Natural killer cell (primary cell): Measurements from ENCODE around the gene NLRP10. TPM values are rescaled to one million over a fixed set of nuclear protein-coding genes. Genes with fewer than 3 reads are reported as not detected.
"Not testable (repeated sequence)": the region's sequence is repeated elsewhere in the genome, so short reads cannot be mapped to it uniquely, and the experiment has no call there.

ENCODE experiments used
- ATAC-seq, 3 donors: fragments of 150-1000 bp in 2 of 3; fragments of 200-7000 bp in 1 of 3; cut with Tn5 transposase; 1 replicate in 1 of 3; 2 replicates in 2 of 3; pipeline ENCODE4 v1.10.0; 2021; ENCODE audit warnings: mild to moderate bottlenecking in 2 of 3, moderate library complexity in 2 of 3
- DNase-seq, 2 donors: peaks; one replicate each; pipeline versions ENCODE4 v3.0.0 to v3.0.0-alpha.2; 2013 to 2021; ENCODE audit warnings: mixed read lengths in 1 of 2
- H3K27ac ChIP-seq: one replicate; pipeline ENCODE4 v1.5.1; 2013; ENCODE audit warnings: mild to moderate bottlenecking, low read length
- H3K27me3 ChIP-seq: one replicate; pipeline ENCODE4 v1.6.1; 2013; ENCODE audit warnings: low read length; ENCODE audit not compliant: control insufficient read depth, insufficient read depth
- H3K36me3 ChIP-seq: one replicate; pipeline ENCODE4 v1.6.1; 2013; ENCODE audit warnings: low read length; ENCODE audit not compliant: control insufficient read depth, insufficient read depth
- H3K4me1 ChIP-seq: one replicate; pipeline ENCODE4 v1.6.1; 2013; ENCODE audit warnings: low read length; ENCODE audit not compliant: control insufficient read depth, insufficient read depth
- H3K4me3 ChIP-seq: one replicate; pipeline ENCODE4 v1.5.1; 2013; ENCODE audit warnings: low read length
- H3K9me3 ChIP-seq: one replicate; pipeline ENCODE4 v1.6.1; 2013; ENCODE audit warnings: low read length; ENCODE audit not compliant: control insufficient read depth, insufficient read depth
- H3K27ac Mint-ChIP-seq, 2 donors: one replicate each; pipeline ENCODE4 v1.8.0; 2022; ENCODE audit warnings: mild to moderate bottlenecking in 2 of 2, mixed read lengths in 2 of 2, moderate library complexity in 1 of 2
- H3K27me3 Mint-ChIP-seq, 2 donors: one replicate each; pipeline ENCODE4 v1.8.0; 2022; ENCODE audit warnings: low read depth in 2 of 2, mixed read lengths in 2 of 2
- H3K36me3 Mint-ChIP-seq: one replicate; pipeline ENCODE4 v1.8.0; 2022; ENCODE audit warnings: mixed read lengths
- H3K4me1 Mint-ChIP-seq, 2 donors: one replicate each; pipeline ENCODE4 v1.8.0; 2022; ENCODE audit warnings: mixed read lengths in 2 of 2
- H3K4me3 Mint-ChIP-seq: one replicate; pipeline ENCODE4 v1.8.0; 2022; ENCODE audit warnings: mild to moderate bottlenecking, moderate library complexity, mixed read lengths
- H3K9me3 Mint-ChIP-seq, 2 donors: one replicate each; pipeline ENCODE4 v1.8.0; 2022; ENCODE audit warnings: mixed read lengths in 2 of 2
- WGBS: methylation state at CpG from one replicate; pipeline ENCODE4 v1.1.7; 2013; ENCODE audit warnings: missing lambda C conversion rate; ENCODE audit not compliant: insufficient coverage; 5-methylcytosine and 5-hydroxymethylcytosine counted together
- intact Hi-C: fragments of 100-400 bp; cut with micrococcal nuclease; formaldehyde crosslinking; loops from one replicate; pipeline ENCODE4 v1.14.2; 2022
- total RNA-seq, 4 donors: library from RNA; stranded (reverse); fragments of 120-200 nt in 1 of 4; gene quantifications; one replicate each; pipeline versions ENCODE4 v1.2.3 to v1.2.4, GENCODE V29; 2013 to 2022
- TF ChIP-seq, protein P1 (sequence below): fragments of 200-600 bp; IDR thresholded peaks from one replicate; pipeline ENCODE4 v1.8.0; 2022; ENCODE audit warnings: antibody characterized with exemption

NLRP10 gene
- total RNA-seq, 3 donors from 2014 or later (not counting 1 experiment from before 2014, with no cell fraction given): not detected

- TF ChIP-seq, protein P1, sequence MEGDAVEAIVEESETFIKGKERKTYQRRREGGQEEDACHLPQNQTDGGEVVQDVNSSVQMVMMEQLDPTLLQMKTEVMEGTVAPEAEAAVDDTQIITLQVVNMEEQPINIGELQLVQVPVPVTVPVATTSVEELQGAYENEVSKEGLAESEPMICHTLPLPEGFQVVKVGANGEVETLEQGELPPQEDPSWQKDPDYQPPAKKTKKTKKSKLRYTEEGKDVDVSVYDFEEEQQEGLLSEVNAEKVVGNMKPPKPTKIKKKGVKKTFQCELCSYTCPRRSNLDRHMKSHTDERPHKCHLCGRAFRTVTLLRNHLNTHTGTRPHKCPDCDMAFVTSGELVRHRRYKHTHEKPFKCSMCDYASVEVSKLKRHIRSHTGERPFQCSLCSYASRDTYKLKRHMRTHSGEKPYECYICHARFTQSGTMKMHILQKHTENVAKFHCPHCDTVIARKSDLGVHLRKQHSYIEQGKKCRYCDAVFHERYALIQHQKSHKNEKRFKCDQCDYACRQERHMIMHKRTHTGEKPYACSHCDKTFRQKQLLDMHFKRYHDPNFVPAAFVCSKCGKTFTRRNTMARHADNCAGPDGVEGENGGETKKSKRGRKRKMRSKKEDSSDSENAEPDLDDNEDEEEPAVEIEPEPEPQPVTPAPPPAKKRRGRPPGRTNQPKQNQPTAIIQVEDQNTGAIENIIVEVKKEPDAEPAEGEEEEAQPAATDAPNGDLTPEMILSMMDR: no peak
- WGBS: 96% methylated on average over 4 of the region's 5 CpGs
- H3K4me1 ChIP-seq: no peaks in the 10 kb centered on the region
- no peak overlapping the region for H3K4me3 ChIP-seq
- ATAC-seq: no peak
- Mint-ChIP-seq H3K9me3 (no peaks in the 10 kb centered on the region), H3K4me3 (no peak overlapping the region), H3K36me3 (peaks cover 29% of the 10 kb centered on the region), H3K27ac (peak overlapping the region in 1 of 2 donors; percentile 68), H3K4me1 (no peaks in the 10 kb centered on the region), H3K27me3 (no peaks in the 10 kb centered on the region)
- DNase-seq: no peak
- no peaks in the 10 kb centered on the region for H3K27me3 ChIP-seq
- H3K27ac ChIP-seq: no peak overlapping the region
- no peaks in the 10 kb centered on the region for H3K9me3 ChIP-seq
- peaks cover 37% of the 10 kb centered on the region for H3K36me3 ChIP-seq
- intact Hi-C loops: no loop called here
Observed at GRCh38 chr11:8000390-8000789, 35.1 kb upstream of the NLRP10 start.

- TF ChIP-seq, protein P1: no peak
- Histone ChIP-seq H3K27me3 (no peaks in the 10 kb centered on the region), H3K27ac (no peak overlapping the region), H3K4me1 (no peaks in the 10 kb centered on the region), H3K9me3 (no peaks in the 10 kb centered on the region), H3K4me3 (no peak overlapping the region), H3K36me3 (peaks cover 42% of the 10 kb centered on the region)
- WGBS: 96% methylated on average over 8 of the region's 10 CpGs
- Mint-ChIP-seq H3K27ac (peak overlapping the region in 1 of 2 donors; percentile 14), H3K4me1 (no peaks in the 10 kb centered on the region), H3K36me3 (peaks cover 35% of the 10 kb centered on the region), H3K9me3 (no peaks in the 10 kb centered on the region), H3K4me3 (no peak overlapping the region), H3K27me3 (no peaks in the 10 kb centered on the region)
- DNase-seq (no peak), ATAC-seq (no peak)
- intact Hi-C loops: no loop called here
Observed at GRCh38 chr11:7999795-8000194, 34.5 kb upstream of the NLRP10 start.

GRCh38 chr11:7994581-7995278, 29.5 kb upstream of the NLRP10 start:
- peaks cover 40% of the 10 kb centered on the region for H3K36me3 Mint-ChIP-seq
- H3K4me1 ChIP-seq: no peaks in the 10 kb centered on the region

GRCh38 chr11:7987560-7987883, 22.3 kb upstream of the NLRP10 start:
- 0% methylated on average over 2 of the region's 13 CpGs for WGBS
- not testable (repeated sequence) for H3K36me3 ChIP-seq, H3K9me3 Mint-ChIP-seq, H3K27me3 ChIP-seq, DNase-seq, H3K27me3 Mint-ChIP-seq, H3K36me3 Mint-ChIP-seq, H3K9me3 ChIP-seq
- ATAC-seq: peak; percentile 12 to 20 (median 12)
- peaks cover 13% of the 10 kb centered on the region for H3K4me1 ChIP-seq
- Mint-ChIP-seq H3K4me3 (peak overlapping the region; percentile 94), H3K27ac (peak overlapping the region; percentile 92 to 95), H3K4me1 (peaks cover 47 to 54% of the 10 kb centered on the region in 2 donors)
- peak overlapping the region; percentile 64 for H3K4me3 ChIP-seq
- H3K27ac ChIP-seq: peak overlapping the region; percentile 59
- intact Hi-C loops: loop anchor here (2.0 to 10.0 kb wide), 2 partner anchors 95 to 473 kb away; partner anchors contain the start of gene PPFIBP2

More at GRCh38 chr11:7994581-7995278, 29.5 kb upstream of the NLRP10 start:
- ATAC-seq (no peak), DNase-seq (no peak)
- Histone ChIP-seq H3K27ac (no peak overlapping the region), H3K36me3 (peaks cover 66% of the 10 kb centered on the region), H3K27me3 (no peaks in the 10 kb centered on the region), H3K4me3 (no peak overlapping the region), H3K9me3 (no peaks in the 10 kb centered on the region)
- H3K27ac Mint-ChIP-seq: no peak overlapping the region
- no peaks in the 10 kb centered on the region for H3K9me3 Mint-ChIP-seq
- peaks cover 9 to 21% of the 10 kb centered on the region in 2 donors for H3K4me1 Mint-ChIP-seq
- H3K27me3 Mint-ChIP-seq: no peaks in the 10 kb centered on the region
- TF ChIP-seq, protein P1: no peak
- H3K4me3 Mint-ChIP-seq: no peak overlapping the region
- intact Hi-C loops: no loop called here
- 95% methylated on average over 6 of the region's 6 CpGs for WGBS
